ENCODE data around the gene GMNN.
"Not testable (repeated sequence)": the region's sequence is repeated elsewhere in the genome, so short reads cannot be mapped to it uniquely, and the experiment has no call there.

Gene GMNN

GRCh38 chr6:24763578-24763977 is 11.2 kb upstream of the GMNN start:
- DNase-seq = no peak

GRCh38 chr6:24764833-24765828 is 9.6 kb upstream of the GMNN start:
- DNase-seq = not testable (repeated sequence)

GRCh38 chr6:24765968-24766367 is 8.8 kb upstream of the GMNN start:
- DNase-seq = not testable (repeated sequence)

GRCh38 chr6:24766680-24767462 is 7.9 kb upstream of the GMNN start:
- no peak for DNase-seq

- DNase-seq = no peak
These were observed 6.4 kb upstream of the GMNN start for GRCh38 chr6:24768361-24768760.

- peak; percentile 10 for DNase-seq
These were observed 852 bp downstream of the GMNN start for GRCh38 chr6:24775520-24776058.

GRCh38 chr6:24777227-24777626 is 2.5 kb downstream of the GMNN start:
- no peak for DNase-seq

- no peak for DNase-seq
These were observed 3.4 kb downstream of the GMNN start for GRCh38 chr6:24778121-24778520.

- no peak for DNase-seq
These were observed 4.1 kb downstream of the GMNN start for GRCh38 chr6:24778878-24779277.

- no peak for DNase-seq
These were observed 4.8 kb downstream of the GMNN start for GRCh38 chr6:24779416-24780016.

GRCh38 chr6:24780206-24780605 is 5.5 kb downstream of the GMNN start:
- DNase-seq = no peak

GRCh38 chr6:24788031-24788665 is 13.4 kb downstream of the GMNN start:
- DNase-seq = no peak

- DNase-seq = no peak
These were observed 20.4 kb downstream of the GMNN start for GRCh38 chr6:24795106-24795505.

- no peak for DNase-seq
These were observed 22.0 kb downstream of the GMNN start for GRCh38 chr6:24796616-24797290.

- no peak for DNase-seq
These were observed 23.0 kb downstream of the GMNN start for GRCh38 chr6:24797596-24798216.

- DNase-seq = no peak
These were observed 24.2 kb downstream of the GMNN start, which contains the start of gene ARMH2 for GRCh38 chr6:24798740-24799540. ARMH2 (minus strand) TSS chr6:24798917; CDS start chr6:24798857, 60 bp downstream.

- no peak for DNase-seq
These were observed 24.8 kb downstream of the GMNN start for GRCh38 chr6:24799541-24799915.

GRCh38 chr6:24802271-24803059 is 27.7 kb downstream of the GMNN start:
- no peak for DNase-seq

- DNase-seq = no peak
These were observed 32.8 kb downstream of the GMNN start for GRCh38 chr6:24807584-24807983.

- DNase-seq = no peak
These were observed 35.0 kb downstream of the GMNN start for GRCh38 chr6:24809728-24810127.
